ENCODE results near the gene LRRFIP1. TPM values are rescaled to one million over a fixed set of nuclear protein-coding genes. Genes with fewer than 3 reads are reported as not detected.

LRRFIP1 gene
- total and polyA plus RNA-seq, 10 of the 15 experiments (the other 5 are each of a cell fraction or from before 2014, with no cell fraction given), result 36.2 to 120 (median 74.3) TPM

GRCh38 chr2:237745250-237745613, 117.8 kb downstream of the LRRFIP1 start (continued):
- TF ChIP-seq NFYA (IDR thresholded peaks at IDR 0.05; ENCODE audit: borderline replicate concordance, low read depth, low read length) (no peak), SIX5 (IDR thresholded peaks at IDR 0.05; ENCODE audit: low read depth, low read length, severe bottlenecking) (no peak), ZNF592 (IDR thresholded peaks at IDR 0.05) (no peak)

- H3K9me3 ChIP-seq (replicated peaks; ENCODE audit: control insufficient read depth, insufficient read depth, low read length), result peaks cover 6% of the 10 kb centered on the region; the same call in 2 of the 3 replicates
- no peak for ATAC-seq
- ChIA-PET CTCF (interaction anchor here (1.1 to 9.2 kb wide), 17 partner anchors 9 to 234 kb away, joined by 3 to 209 read pairs (median 6); no protein-coding TSS in a partner anchor), SMC1A (ENCODE audit: uncharacterized antibody, unreplicated experiment) (interaction anchor here (0.9 to 7.6 kb wide), 11 partner anchors 34 to 174 kb away, joined by 3 to 151 read pairs (median 4); no protein-coding TSS in a partner anchor), POLR2A (interaction anchor here (0.7 kb wide), 1 partner anchor 54 kb away, joined by 4 read pairs; no protein-coding TSS in a partner anchor), RAD21 (ENCODE audit: unreplicated experiment) (interaction anchor here (0.9 to 6.1 kb wide), 10 partner anchors 12 to 234 kb away, joined by 3 to 114 read pairs (median 4); no protein-coding TSS in a partner anchor)
- H3K4me1 ChIP-seq (ENCODE audit: control insufficient read depth, insufficient read depth, low read length), result no peaks in the 10 kb centered on the region
- H3K4me2 ChIP-seq (ENCODE audit: control insufficient read depth, insufficient read depth), result no peak overlapping the region
- in situ Hi-C loops (cut with MboI) (loop anchor here (10.0 kb wide), 1 partner anchor 162 kb away; no protein-coding TSS in a partner anchor), intact Hi-C loops (cut with micrococcal nuclease; ENCODE audit: unreplicated experiment) (loop anchor here (5.0 to 10.0 kb wide), 2 partner anchors 124 to 232 kb away; no protein-coding TSS in a partner anchor)
- H3K27me3 ChIP-seq (replicated peaks in 1 of 2; ENCODE audit: control insufficient read depth in 2 of 2, insufficient read depth in 2 of 2, low read length in 1 of 2), result no peaks in the 10 kb centered on the region
- peaks cover 4% of the 10 kb centered on the region; the same call in 1 of the 2 replicates for H4K20me1 ChIP-seq (ENCODE audit: control insufficient read depth, insufficient read depth)
- BruUV-seq (replicated peaks), result no TSS peak
- H3K9ac ChIP-seq (ENCODE audit: control insufficient read depth, insufficient read depth, low read length), result no peak overlapping the region
- FAIRE-seq, result no peak
- 99% methylated on average over 15 of the region's 15 CpGs for whole genome bisulfite sequencing (ENCODE audit: insufficient coverage, insufficient replicate concordance, low lambda C conversion rate, missing lambda C conversion rate)
- no peak overlapping the region for H3K4me3 ChIP-seq
- DNase-seq (ENCODE audit: low read depth, low spot score), result no peak
- H3K79me2 ChIP-seq (ENCODE audit: control insufficient read depth, insufficient read depth, low read length), result peaks cover 11% of the 10 kb centered on the region
- no peak overlapping the region for H2AFZ ChIP-seq (ENCODE audit: control insufficient read depth, low read depth, low read length)
- H3K27ac ChIP-seq (ENCODE audit: control insufficient read depth, insufficient read depth), result no peak overlapping the region
- H3K36me3 ChIP-seq (ENCODE audit: control insufficient read depth in 2 of 2, insufficient read depth in 2 of 2, low read length in 1 of 2), result peaks cover 18 to 21% of the 10 kb centered on the region in 2 experiments
- no peak for TF ChIP-seq KDM1A (IDR thresholded peaks at IDR 0.05; ENCODE audit: borderline replicate concordance)
Observed at GRCh38 chr2:237746302-237747080, 119.1 kb downstream of the LRRFIP1 start.

All from GM12878 (cell line).